ENCODE results near the gene RNF128. TPM values are rescaled to one million over a fixed set of nuclear protein-coding genes. Genes with fewer than 3 reads are reported as not detected.
"Not testable (repeated sequence)": the region's sequence is repeated elsewhere in the genome, so short reads cannot be mapped to it uniquely, and the experiment has no call there.

The RNF128 gene
- polyA plus RNA-seq, 5 donors, result 1.3 to 4.2 (median 1.5) TPM

- no peak for DNase-seq
Measured at GRCh38 chrX:106742193-106742592, 15.7 kb downstream of the RNF128 start.

- no peak for DNase-seq
Measured at GRCh38 chrX:106742805-106743204, 16.3 kb downstream of the RNF128 start.

- no peak for DNase-seq
Measured at GRCh38 chrX:106748377-106748776, 21.9 kb downstream of the RNF128 start.

- DNase-seq, result no peak
Measured at GRCh38 chrX:106751407-106751806, 24.9 kb downstream of the RNF128 start.

GRCh38 chrX:106752101-106752678, 25.7 kb downstream of the RNF128 start:
- DNase-seq, result no peak

GRCh38 chrX:106769288-106769687, 42.8 kb downstream of the RNF128 start:
- DNase-seq, result not testable (repeated sequence)

- no peak for DNase-seq
Measured at GRCh38 chrX:106774981-106775380, 48.5 kb downstream of the RNF128 start.

GRCh38 chrX:106780264-106780663, 53.8 kb downstream of the RNF128 start:
- DNase-seq, result no peak

- no peak for DNase-seq
Measured at GRCh38 chrX:106780664-106781377, 54.3 kb downstream of the RNF128 start.

GRCh38 chrX:106783716-106784115, 57.2 kb downstream of the RNF128 start:
- no peak for DNase-seq

- no peak for DNase-seq
Measured at GRCh38 chrX:106791495-106791894, 65.0 kb downstream of the RNF128 start.

- DNase-seq, result no peak
Measured at GRCh38 chrX:106802063-106802387, 75.5 kb downstream of the RNF128 start.

- peak; percentile 85 to 88 for DNase-seq
Measured at GRCh38 chrX:106802388-106803275, 76.1 kb downstream of the RNF128 start, which contains the start of gene TBC1D8B. Gene TBC1D8B (plus strand): TSS chrX:106802673. CDS start chrX:106802854, 181 bp downstream.

GRCh38 chrX:106811131-106811910, 84.8 kb downstream of the RNF128 start:
- DNase-seq, result no peak

- not testable (repeated sequence) for DNase-seq
Measured at GRCh38 chrX:106812930-106813329, 86.4 kb downstream of the RNF128 start.

- not testable (repeated sequence) for DNase-seq
Measured at GRCh38 chrX:106814093-106814492, 87.6 kb downstream of the RNF128 start.

Other genes with a start within 250 kb of the RNF128 start
- gene RADX, start 114.7 kb upstream of the RNF128 start, polyA plus RNA-seq (ENCODE audit: insufficient read depth in 1 of 5, insufficient read length in 5 of 5, low replicate concordance in 1 of 5), result 10 to 100 TPM in 4 of 5 donors, 1 to 10 TPM in 1; 9.4 to 17.4 (median 13.9) TPM
- gene TBC1D8B, start 76.0 kb downstream of the RNF128 start, polyA plus RNA-seq (ENCODE audit: insufficient read depth in 1 of 5, insufficient read length in 5 of 5, low replicate concordance in 1 of 5), result 10 to 100 TPM in 4 of 5 donors, 1 to 10 TPM in 1; 7.0 to 11.2 (median 10.5) TPM
- gene RIPPLY1, start 176.6 kb downstream of the RNF128 start, polyA plus RNA-seq (ENCODE audit: insufficient read depth in 1 of 5, insufficient read length in 5 of 5, low replicate concordance in 1 of 5), result under 1 TPM; 0.16 to 0.56 (median 0.27) TPM
- 10 to 100 TPM; 30.2 to 80.0 (median 60.5) TPM for gene CLDN2, start 193.7 kb downstream of the RNF128 start, polyA plus RNA-seq (ENCODE audit: insufficient read depth in 1 of 5, insufficient read length in 5 of 5, low replicate concordance in 1 of 5)